Fibroblast of upper back skin (primary cell): ENCODE data around the gene PTGS2.

Source experiments
- DNase-seq: peaks from one replicate; pipeline ENCODE4 v3.0.0-alpha.2; 2013

PTGS2 gene

DNA sequence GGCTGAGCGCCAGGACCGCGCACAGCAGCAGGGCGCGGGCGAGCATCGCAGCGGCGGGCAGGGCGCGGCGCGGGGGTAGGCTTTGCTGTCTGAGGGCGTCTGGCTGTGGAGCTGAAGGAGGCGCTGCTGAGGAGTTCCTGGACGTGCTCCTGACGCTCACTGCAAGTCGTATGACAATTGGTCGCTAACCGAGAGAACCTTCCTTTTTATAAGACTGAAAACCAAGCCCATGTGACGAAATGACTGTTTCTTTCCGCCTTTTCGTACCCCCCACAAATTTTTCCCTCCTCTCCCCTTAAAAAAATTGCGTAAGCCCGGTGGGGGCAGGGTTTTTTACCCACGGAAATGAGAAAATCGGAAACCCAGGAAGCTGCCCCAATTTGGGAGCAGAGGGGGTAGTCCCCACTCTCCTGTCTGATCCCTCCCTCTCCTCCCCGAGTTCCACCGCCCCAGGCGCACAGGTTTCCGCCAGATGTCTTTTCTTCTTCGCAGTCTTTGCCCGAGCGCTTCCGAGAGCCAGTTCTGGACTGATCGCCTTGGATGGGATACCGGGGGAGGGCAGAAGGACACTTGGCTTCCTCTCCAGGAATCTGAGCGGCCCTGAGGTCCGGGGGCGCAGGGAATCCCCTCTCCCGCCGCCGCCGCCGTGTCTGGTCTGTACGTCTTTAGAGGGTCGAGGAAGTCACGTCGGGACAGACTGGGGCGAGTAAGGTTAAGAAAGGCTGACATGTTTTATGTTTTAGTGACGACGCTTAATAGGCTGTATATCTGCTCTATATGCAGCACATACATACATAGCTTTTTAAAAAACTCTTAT, at the start of gene PTGS2:
PTGS2 (minus strand) TSS at position 179 of the 817 bp plus-strand sequence; CDS start at position 46, 133 bp downstream.
- DNase-seq = peak; percentile 97

GRCh38 chr1:186722711-186723309, 42.6 kb upstream of the PTGS2 start:
- DNase-seq = peak; percentile 44

DNA sequence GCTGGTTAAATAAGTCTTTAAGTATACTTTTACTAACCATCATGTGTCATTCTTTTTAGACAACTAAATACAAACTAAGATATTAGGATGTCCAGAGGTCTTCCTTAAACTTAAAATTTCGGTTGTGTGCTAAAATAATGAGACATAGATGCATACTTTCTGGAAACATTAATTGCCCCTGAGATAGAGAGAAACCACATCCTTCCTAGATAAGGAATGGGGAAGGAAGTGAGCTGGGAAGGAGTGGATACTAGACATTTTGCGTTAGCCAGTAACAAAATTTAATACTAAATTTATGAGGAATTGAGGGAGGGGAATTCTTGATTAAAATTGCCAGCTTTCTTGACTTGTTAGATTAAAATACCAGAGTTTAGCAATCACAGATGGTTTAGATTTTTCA, 37.1 kb upstream of the PTGS2 start:
- no peak for DNase-seq

DNA sequence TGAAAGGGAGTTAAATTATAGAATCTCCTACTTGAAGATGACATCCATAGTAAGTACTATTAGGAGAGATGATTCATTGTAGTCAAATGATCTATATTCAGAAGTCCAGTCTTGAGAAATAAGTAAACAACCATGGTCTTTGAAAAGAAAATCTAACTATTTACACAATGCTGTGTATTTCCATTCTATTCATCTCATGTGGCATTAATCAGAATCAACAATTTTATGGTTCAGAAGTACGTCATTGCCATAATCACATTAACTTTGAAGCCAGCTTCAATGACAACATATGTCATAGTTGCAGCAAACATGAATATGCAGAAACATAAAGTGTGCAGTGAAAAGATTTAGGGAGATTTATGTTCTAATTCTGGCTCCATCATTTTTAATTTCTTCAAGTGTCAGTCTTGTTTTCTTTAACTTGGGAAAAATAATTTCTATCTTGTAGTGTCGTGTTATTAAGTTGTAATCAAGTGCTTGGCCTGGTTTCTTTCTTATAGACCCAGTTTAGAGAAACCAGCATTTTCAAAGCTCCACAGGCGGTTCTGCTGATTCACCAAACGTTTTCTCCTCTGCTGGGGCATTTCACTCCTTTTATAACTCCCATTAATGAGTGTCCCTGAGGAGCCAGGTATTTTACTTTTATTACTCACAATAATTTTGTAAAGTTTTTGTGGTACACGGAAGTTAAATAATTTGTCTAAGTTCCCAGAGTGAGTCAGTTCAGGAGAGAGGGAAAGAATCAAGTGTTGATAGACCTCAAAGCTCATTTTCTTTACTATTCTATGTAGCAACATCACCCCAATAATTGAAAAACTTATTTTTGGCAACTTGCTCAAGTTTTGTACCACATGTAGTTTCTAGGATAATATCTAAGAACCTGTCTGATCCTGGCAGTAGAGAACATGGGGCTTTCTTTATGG, 35.9 kb upstream of the PTGS2 start:
- DNase-seq = peak; percentile 22

GRCh38 chr1:186710696-186711095, 30.5 kb upstream of the PTGS2 start:
- DNase-seq = no peak

- no peak for DNase-seq
These were observed 28.5 kb upstream of the PTGS2 start for GRCh38 chr1:186708694-186709097.

- DNase-seq = no peak
These were observed 23.1 kb upstream of the PTGS2 start for GRCh38 chr1:186703209-186703766.

- no peak for DNase-seq
These were observed 20.5 kb upstream of the PTGS2 start for GRCh38 chr1:186700722-186701121.

DNA sequence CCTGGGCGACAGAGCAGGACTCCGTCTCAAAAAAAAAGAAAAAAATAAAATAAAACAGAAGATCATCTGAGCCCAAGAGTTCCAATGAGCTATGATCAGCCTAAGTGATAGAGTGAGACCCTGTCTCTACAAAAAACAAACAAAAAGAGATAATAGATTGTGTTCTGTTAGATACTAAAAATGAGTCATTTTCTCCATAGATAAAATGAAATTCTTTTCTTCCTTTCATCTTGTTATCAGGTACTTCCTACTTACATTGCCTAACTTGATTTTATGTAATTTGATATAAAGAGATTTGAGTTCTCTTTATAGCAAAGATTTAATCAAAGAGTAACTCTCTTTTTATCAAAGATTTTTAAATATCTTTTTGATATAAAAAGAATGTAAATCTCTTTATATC, 19.3 kb upstream of the PTGS2 start:
- DNase-seq = no peak

DNA sequence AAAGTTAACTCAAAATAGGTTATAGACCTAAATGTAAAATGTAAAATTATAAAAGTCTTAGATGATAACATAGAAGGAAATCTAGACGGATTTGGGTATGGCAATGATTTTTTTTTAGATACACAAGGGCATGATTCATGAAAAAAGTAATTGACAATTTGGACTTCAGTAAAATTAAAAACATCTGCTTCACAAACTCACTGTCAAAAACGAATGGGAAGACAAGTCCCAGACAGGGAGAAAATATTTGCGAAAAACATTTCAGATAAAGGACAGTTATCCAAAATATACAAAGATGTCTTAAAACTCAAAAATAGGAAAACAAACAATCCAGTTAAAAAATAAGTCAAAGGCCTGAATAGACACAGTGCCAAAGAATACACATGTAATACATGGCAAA, 9.7 kb upstream of the PTGS2 start:
- DNase-seq = peak; percentile 17

DNA sequence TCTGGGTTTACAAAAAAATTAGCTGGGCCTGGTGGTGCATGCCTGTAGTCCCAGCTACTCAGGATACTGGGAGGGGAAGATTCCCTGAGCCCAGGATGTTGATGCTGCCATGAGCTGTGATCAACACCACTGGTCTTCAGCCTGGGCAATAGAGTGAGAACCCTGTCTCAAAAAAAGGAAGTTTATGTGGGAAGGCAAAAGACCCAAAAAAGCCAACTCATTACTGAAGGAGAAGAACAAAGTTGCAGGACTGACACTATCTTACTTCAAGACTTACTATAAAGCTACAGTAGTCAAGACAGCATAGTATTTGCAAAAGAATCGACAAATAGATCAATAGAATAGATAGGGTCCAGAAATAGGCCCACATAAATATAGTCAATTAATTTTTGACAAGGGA, 9.2 kb upstream of the PTGS2 start:
- no peak for DNase-seq

DNA sequence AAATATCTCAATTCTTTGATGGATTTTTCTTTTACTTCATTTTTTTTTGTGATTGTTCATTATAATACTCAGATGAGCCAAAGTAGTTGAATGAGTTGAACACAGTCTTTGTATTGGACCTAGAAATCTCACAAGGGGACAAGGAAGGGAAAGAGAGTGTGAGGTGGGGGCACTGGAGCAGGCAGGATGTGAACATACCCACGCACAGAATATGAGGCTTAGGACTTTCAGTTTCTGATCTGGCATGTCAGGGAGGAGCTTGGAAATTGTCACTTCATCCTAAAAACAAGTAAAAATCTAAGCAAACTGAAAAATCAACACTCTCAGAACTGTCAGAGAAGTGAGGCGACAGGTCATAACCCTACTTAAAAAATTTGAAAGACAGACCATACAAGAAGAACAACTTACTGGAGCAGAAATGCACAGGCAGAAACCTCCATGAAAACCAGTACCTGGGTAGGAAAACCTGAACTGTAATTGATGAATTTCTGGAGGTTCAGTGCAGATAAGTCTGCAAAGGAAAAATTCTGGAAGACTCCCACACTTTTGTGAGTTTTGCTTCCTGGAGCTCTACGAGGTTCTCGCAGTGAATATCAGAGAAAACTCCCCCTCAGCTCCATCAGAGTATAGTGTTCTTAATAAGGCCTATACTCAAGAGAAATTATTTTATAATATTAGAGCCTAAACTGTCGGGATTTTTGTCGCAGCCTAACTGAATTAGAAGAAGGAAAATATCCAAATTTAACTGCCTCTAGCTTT, 3.6 kb upstream of the PTGS2 start:
- no peak for DNase-seq

DNA sequence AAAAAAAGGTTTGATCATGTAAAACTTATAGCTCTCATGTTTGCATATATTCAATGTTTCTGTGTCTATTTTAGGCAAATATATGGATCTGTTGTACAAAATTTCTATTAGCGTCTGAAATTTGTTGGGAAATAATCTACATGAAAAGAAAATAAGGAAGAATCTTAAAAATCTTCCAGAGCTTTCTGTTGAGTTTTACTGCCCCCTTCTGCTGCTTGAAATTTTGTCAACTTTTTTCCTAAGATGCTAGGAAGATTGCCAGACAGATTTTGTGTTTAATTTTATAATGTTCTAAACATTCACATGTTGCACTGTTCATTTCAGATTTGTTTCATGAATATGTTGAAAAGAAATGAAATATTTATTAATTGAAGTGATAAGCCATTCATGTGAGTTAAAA, 2.5 kb upstream of the PTGS2 start:
- DNase-seq = peak; percentile 60

GRCh38 chr1:186681801-186682200, 1.6 kb upstream of the PTGS2 start:
- DNase-seq = peak; percentile 80

DNA sequence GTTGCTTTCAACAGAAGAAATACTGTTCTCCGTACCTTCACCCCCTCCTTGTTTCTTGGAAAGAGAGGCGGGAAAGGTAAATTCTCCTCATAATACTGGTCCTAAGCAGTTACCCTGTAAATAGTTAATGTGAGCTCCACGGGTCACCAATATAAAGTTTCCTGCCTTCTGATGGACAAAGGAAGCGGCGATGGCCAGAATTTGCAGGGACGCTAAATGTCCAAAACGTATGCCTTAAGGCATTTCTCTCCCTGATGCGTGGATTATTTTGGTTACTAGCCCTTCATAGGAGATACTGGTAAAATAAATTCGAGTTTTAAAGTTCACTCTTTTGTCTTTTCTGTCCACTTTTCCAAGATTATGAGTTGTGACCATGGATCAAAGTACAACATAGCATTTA, 898 bp upstream of the PTGS2 start:
- DNase-seq = no peak

- DNase-seq = no peak
These were observed 339 bp downstream of the PTGS2 start for GRCh38 chr1:186679924-186680244.

DNA sequence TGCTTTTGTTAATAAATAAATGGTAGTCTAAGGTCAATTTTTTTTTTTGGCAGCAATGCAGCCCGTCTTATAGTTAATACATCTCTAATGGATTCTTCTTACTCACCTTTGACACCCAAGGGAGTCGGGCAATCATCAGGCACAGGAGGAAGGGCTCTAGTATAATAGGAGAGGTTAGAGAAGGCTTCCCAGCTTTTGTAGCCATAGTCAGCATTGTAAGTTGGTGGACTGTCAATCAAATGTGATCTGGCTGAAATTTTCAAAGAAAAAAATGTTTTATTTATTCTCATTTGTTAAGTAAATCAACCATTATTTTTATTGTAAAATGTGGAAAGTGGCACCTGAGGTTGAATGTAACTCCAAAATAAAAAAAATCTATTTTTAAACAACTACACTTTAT, 2.1 kb downstream of the PTGS2 start:
- no peak for DNase-seq

DNA sequence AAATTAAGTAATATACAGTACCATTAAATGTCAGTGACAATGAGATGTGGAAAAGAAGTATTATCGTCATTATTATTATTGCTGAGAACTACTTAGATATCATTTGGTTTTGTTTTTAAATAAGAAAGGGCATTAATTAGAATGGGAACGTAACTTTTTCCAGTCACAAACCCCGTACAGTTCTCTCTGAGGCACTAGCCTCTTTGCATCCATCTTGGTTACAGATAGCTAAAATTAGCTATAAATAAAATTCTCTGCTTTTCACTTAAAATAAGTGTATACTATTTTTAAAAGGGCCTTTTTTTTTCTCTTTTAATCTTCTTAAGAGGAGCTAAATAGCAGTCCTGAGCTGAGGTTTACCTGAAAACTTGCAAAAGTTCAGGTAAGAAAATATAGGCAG, 7.6 kb downstream of the PTGS2 start:
- DNase-seq = no peak

DNA sequence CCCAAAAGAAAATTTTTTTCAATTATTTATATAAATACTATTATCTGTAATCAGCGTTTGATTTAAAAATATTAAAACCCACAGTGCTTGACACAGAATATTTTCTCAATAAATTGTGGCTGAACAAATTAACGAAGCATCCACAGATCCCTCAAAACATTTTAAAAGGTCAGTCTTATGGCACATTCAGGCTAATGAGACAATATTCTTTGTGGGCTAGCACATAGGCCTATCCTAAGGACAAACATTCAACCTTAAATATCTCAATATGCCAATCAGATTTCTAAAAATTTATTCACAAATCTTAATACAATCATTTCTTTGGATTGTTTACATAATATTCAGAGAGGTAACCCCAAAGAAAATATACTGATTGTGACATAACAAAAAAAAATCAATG, 8.1 kb downstream of the PTGS2 start:
- DNase-seq = no peak

DNA sequence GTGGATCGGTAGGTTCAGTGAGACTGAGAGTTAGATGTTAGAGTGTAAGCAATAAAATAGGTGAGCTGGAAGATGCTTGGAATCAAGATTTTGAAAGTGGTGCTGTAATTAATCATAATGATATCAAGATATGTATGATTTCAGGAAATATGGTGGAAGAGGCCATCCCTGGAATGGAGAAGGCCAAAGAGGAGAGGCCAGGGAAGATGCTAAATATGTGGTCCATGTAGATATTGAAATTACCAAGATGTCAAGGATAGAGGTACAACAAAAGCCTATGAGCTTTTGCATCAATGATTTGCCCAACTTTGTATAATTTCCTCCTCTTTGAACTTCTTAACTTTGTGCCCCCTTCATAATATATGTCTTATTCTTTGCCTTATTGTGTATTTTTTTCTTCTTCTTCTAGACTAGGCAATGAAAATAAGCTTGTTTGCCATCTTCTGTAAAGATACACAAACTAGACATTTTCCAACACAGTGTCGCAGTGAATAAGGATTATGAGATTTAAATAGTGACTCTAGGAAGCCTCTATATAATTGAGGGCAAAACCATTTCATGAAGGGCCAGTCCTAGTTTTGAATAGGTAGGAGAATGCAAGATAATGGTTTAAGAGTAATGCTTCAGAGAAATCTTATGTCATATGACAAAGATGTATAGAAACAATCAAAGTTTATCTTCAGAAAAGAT, 8.9 kb downstream of the PTGS2 start:
- no peak for DNase-seq

- no peak for DNase-seq
These were observed 9.7 kb downstream of the PTGS2 start for GRCh38 chr1:186670297-186671135.
